HepG2 (cell line): ENCODE measurements around the gene GPR107. TPM values are rescaled to one million over a fixed set of nuclear protein-coding genes. Genes with fewer than 3 reads are reported as not detected.

Experiments used
- ATAC-seq: fragments of 200-7000 bp; cut with Tn5 transposase; 3 replicates; pipeline ENCODE4 v1.9.1; 2020; ENCODE audit warnings: mild to moderate bottlenecking, moderate library complexity
- BruUV-seq: library from RNA; stranded (reverse); fragments of 400-500 nt; replicated peaks from 2 replicates; lab custom pipeline; 2021; lab: Mats Ljungman, UMichigan
- CTCF ChIA-PET: fragments of 300-600 bp; formaldehyde crosslinking; extraction: SDS; loops from one replicate; lab custom pipeline; 2021; ENCODE audit warnings: low total read pairs, inconsistent platforms, low intra/inter-chr PET ratio; lab: Yijun Ruan, JAX
- POLR2A ChIA-PET: fragments of 350-600 bp; sonication (Branson Sonifier 250); formaldehyde crosslinking; loops from one replicate; lab custom pipeline; 2020; ENCODE audit warnings: antibody characterized with exemption, inconsistent platforms; lab: Yijun Ruan, JAX
- DNase-seq: peaks from one replicate; pipeline ENCODE4 v3.0.0-alpha.2; 2015; ENCODE audit warnings: low spot score
- FAIRE-seq: peaks from 3 replicates; lab custom pipeline; 2011; peaks lifted over from hg19 to GRCh38; lab: Jason Lieb, UNC
- H2AFZ ChIP-seq: one replicate; pipeline ENCODE4 v1.6.1; 2011; ENCODE audit warnings: low read length, inconsistent platforms
- H3K27ac ChIP-seq: fragments of 300-600 bp; 3 replicates; pipeline ENCODE4 v1.8.0; 2011; ENCODE audit warnings: mixed run types, mild to moderate bottlenecking, mixed read lengths, low read length, inconsistent platforms; ENCODE audit not compliant: insufficient read depth; ENCODE audit errors: extremely low read length
- H3K27me3 ChIP-seq, 2 experiments: fragments of 200-600 bp in 1 of 2; 2 replicates in 1 of 2; 3 replicates in 1 of 2; pipeline versions ENCODE4 v1.6.0 to v1.8.0; 2011; ENCODE audit warnings: low read length in 2 of 2, mild to moderate bottlenecking in 2 of 2, moderate library complexity in 2 of 2, inconsistent platforms in 1 of 2; ENCODE audit not compliant: insufficient read depth in 2 of 2, control insufficient read depth in 1 of 2
- H3K36me3 ChIP-seq, 2 experiments: fragments of 200-600 bp in 1 of 2; replicated peaks in 1 of 2; 2 replicates in 1 of 2; 3 replicates in 1 of 2; pipeline versions ENCODE4 v1.5.1 to v1.8.0; 2011; ENCODE audit warnings: low read length in 2 of 2, inconsistent platforms in 1 of 2; ENCODE audit not compliant: insufficient read depth in 2 of 2, control insufficient read depth in 1 of 2
- H3K4me1 ChIP-seq: 2 replicates; pipeline ENCODE4 v1.5.1; 2012; ENCODE audit warnings: low read length, inconsistent platforms; ENCODE audit not compliant: insufficient read depth
- H3K4me2 ChIP-seq: 2 replicates; pipeline ENCODE4 v1.6.0; 2011; ENCODE audit warnings: low read depth, low read length, inconsistent platforms
- H3K4me3 ChIP-seq, 3 experiments: fragments of 200-600 bp in 1 of 3; sonication (generic), shearing (Covaris generic) in 1 of 3; replicated peaks in 1 of 3; 2 replicates each; pipeline ENCODE4 v1.5.1; 2011 to 2016; ENCODE audit warnings: low read length in 3 of 3, inconsistent platforms in 2 of 3, low read depth in 2 of 3, mild to moderate bottlenecking in 2 of 3, control low read depth in 1 of 3, mixed read lengths in 1 of 3; ENCODE audit not compliant: insufficient read depth in 1 of 3
- H3K79me2 ChIP-seq: one replicate; pipeline ENCODE4 v1.6.1; 2011; ENCODE audit warnings: low read length, inconsistent platforms; ENCODE audit not compliant: insufficient read depth
- H3K9ac ChIP-seq: 2 replicates; pipeline ENCODE4 v1.6.0; 2011; ENCODE audit warnings: mild to moderate bottlenecking, low read depth, low read length, inconsistent platforms; ENCODE audit not compliant: insufficient read depth
- H3K9me3 ChIP-seq: 2 replicates; pipeline ENCODE4 v1.5.1; 2012; ENCODE audit warnings: mild to moderate bottlenecking, low read length
- H4K20me1 ChIP-seq: 2 replicates; pipeline ENCODE4 v1.6.0; 2011; ENCODE audit warnings: inconsistent platforms, mild to moderate bottlenecking, low read length, moderate library complexity; ENCODE audit not compliant: insufficient read depth
- ARID2 ChIP-seq: sonication (generic); formaldehyde crosslinking; IDR thresholded peaks from 2 replicates; pipeline ENCODE4 v1.8.1; 2022; ENCODE audit warnings: mild to moderate bottlenecking, missing genetic modification reagents, borderline replicate concordance
- DR1 ChIP-seq: sonication (generic); formaldehyde crosslinking; IDR thresholded peaks from 2 replicates; pipeline ENCODE4 v1.8.0; 2021; ENCODE audit warnings: mild to moderate bottlenecking, missing genetic modification reagents, inconsistent platforms
- HOMEZ ChIP-seq: IDR thresholded peaks from 2 replicates; pipeline ENCODE4 v1.6.1; 2016; ENCODE audit warnings: low read depth
- NR3C1 ChIP-seq: sonication (generic); formaldehyde crosslinking; IDR thresholded peaks from 2 replicates; pipeline ENCODE4 v1.4.0; 2020; ENCODE audit warnings: missing genetic modification reagents
- RBM22 ChIP-seq: fragments of 200-400 bp; formaldehyde crosslinking; optimal IDR thresholded peaks from 2 replicates; pipeline ENCODE3; 2017; ENCODE audit warnings: mild to moderate bottlenecking, low read length, moderate library complexity
- RELA ChIP-seq: sonication (generic); formaldehyde crosslinking; IDR thresholded peaks from 2 replicates; pipeline ENCODE4 v1.4.0; 2020; ENCODE audit warnings: missing genetic modification reagents
- SALL2 ChIP-seq: sonication (generic); formaldehyde crosslinking; IDR thresholded peaks from 2 replicates; pipeline ENCODE4 v1.8.1; 2023; ENCODE audit warnings: mild to moderate bottlenecking, missing genetic modification reagents, inconsistent platforms
- ZNF160 ChIP-seq: sonication (generic); formaldehyde crosslinking; IDR thresholded peaks from 2 replicates; pipeline ENCODE4 v1.8.0; 2022; ENCODE audit warnings: mild to moderate bottlenecking, inconsistent platforms, missing genetic modification reagents
- WGBS: methylation state at CpG from one replicate; pipeline ENCODE4 v1.1.6; 2017; ENCODE audit warnings: low lambda C conversion rate; 5-methylcytosine and 5-hydroxymethylcytosine counted together
- in situ Hi-C: cut with HindIII; loops from 2 replicates; pipeline ENCODE4 v1.10.0; 2017; ENCODE audit warnings: low pct_unique_long_range_greater_than_20kb; ENCODE audit not compliant: extremely low pct_ligation_motif_present
- intact Hi-C: fragments of 100-400 bp; cut with micrococcal nuclease; formaldehyde crosslinking; loops from one replicate; pipeline ENCODE4 v1.10.0; 2022; ENCODE audit not compliant: unreplicated experiment
- polyA plus RNA-seq, 8 experiments: library from polyadenylated mRNA; depleted of rRNA in 3 of 8; stranded (reverse) in 7 of 8; unstranded in 1 of 8; fragments of >200 nt; fragmentation: Illumina TruSeq in 4 of 8; extraction: Trizol in 4 of 8; gene quantifications; 2 replicates each; pipeline versions ENCODE4 v1.2.1 to v1.2.3, GENCODE V29; 2011 to 2016; ENCODE audit warnings: low read depth in 4 of 8, missing spikeins in 1 of 8, mixed read lengths in 1 of 8; ENCODE audit not compliant: insufficient read depth in 1 of 8
- total RNA-seq, 5 experiments: library from RNA; depleted of rRNA; stranded (reverse); fragments of >200 nt; fragmentation: Illumina TruSeq; extraction: Trizol; gene quantifications; 2 replicates each; pipeline ENCODE4 v1.2.3, GENCODE V29; 2016; ENCODE audit warnings: low read depth in 1 of 5

The GPR107 gene
- total and polyA plus RNA-seq, 2 of the 13 experiments (the other 11 are each of a cell fraction or from before 2014, with no cell fraction given) = 22.5 to 24.4 TPM

GRCh38 chr9:130111786-130112537 lies 58.3 kb downstream of the GPR107 start:
- Histone ChIP-seq H3K27me3 (no peaks in the 10 kb centered on the region), H3K27ac (no peak overlapping the region), H2AFZ (no peak overlapping the region), H3K36me3 (peaks cover 21 to 50% of the 10 kb centered on the region in 2 experiments), H4K20me1 (0 out of 2 replicates have a peak, but pooled peaks cover 1% of the 10 kb centered on the region), H3K9ac (no peak overlapping the region), H3K9me3 (no peaks in the 10 kb centered on the region), H3K4me1 (no peaks in the 10 kb centered on the region), H3K4me3 (no peak overlapping the region), H3K79me2 (no peaks in the 10 kb centered on the region)
- in situ Hi-C loops (loop anchor here (5.0 to 10.0 kb wide), 2 partner anchors 125 to 233 kb away; no protein-coding TSS in a partner anchor), intact Hi-C loops (no loop called here)
- CTCF ChIA-PET = no interaction called here
- no peak for DNase-seq
- ATAC-seq = no peak
- POLR2A ChIA-PET = no interaction called here
- FAIRE-seq = no peak
- no TSS peak for BruUV-seq
- TF ChIP-seq RBM22 (peak; percentile 36), RELA (no peak), HOMEZ (no peak), SALL2 (CRISPR knock-in tag) (no peak)
- TF ChIP-seq, all 625 proteins: peak for 1
- H3K4me2 ChIP-seq = no peak overlapping the region
- WGBS = 92% methylated on average over 30 of the region's 30 CpGs

- Histone ChIP-seq H3K27me3 (no peaks in the 10 kb centered on the region), H3K4me1 (no peaks in the 10 kb centered on the region), H3K4me3 (no peak overlapping the region), H3K9ac (no peak overlapping the region), H3K27ac (no peak overlapping the region), H3K79me2 (no peaks in the 10 kb centered on the region), H3K9me3 (no peaks in the 10 kb centered on the region), H3K36me3 (peaks cover 17 to 46% of the 10 kb centered on the region in 2 experiments), H3K4me2 (no peak overlapping the region), H4K20me1 (no peaks in the 10 kb centered on the region), H2AFZ (no peak overlapping the region)
- no TSS peak for BruUV-seq
- DNase-seq (no peak), FAIRE-seq (no peak), ATAC-seq (no peak)
- in situ Hi-C loops = loop anchor here (5.0 to 10.0 kb wide), 2 partner anchors 125 to 232 kb away; no protein-coding TSS in a partner anchor
- intact Hi-C loops = no loop called here
- WGBS = 93% methylated on average over 3 of the region's 3 CpGs
- ChIA-PET POLR2A (no interaction called here), CTCF (no interaction called here)
- TF ChIP-seq NR3C1 (CRISPR knock-in tag) (no peak), DR1 (CRISPR knock-in tag) (no peak), ARID2 (CRISPR knock-in tag) (no peak), RBM22 (no peak), ZNF160 (no peak)
These were observed 58.9 kb downstream of the GPR107 start for GRCh38 chr9:130112538-130113151.
